Skin epidermis (tissue), 12 donors: ENCODE results near the gene UMPS.
A peak's percentile ranks its signal among the peaks of the same experiment; 100 is the strongest.
"Not testable (repeated sequence)": the region's sequence is repeated elsewhere in the genome, so short reads cannot be mapped to it uniquely, and the experiment has no call there.

ENCODE experiments used
- H3K27ac ChIP-seq, 21 experiments: fragments of 200-600 bp; sonication (generic) in 11 of 21; one replicate each; pipeline ENCODE4 v1.5.0; 2020; ENCODE audit warnings: mild to moderate bottlenecking in 3 of 21, inconsistent platforms in 2 of 21, moderate library complexity in 2 of 21
- H3K4me3 ChIP-seq, 7 experiments: fragments of 200-600 bp; sonication (generic) in 2 of 7; one replicate each; pipeline ENCODE4 v1.5.0; 2020; ENCODE audit warnings: inconsistent platforms in 2 of 7, mild to moderate bottlenecking in 2 of 7, moderate library complexity in 1 of 7

The UMPS gene

DNA sequence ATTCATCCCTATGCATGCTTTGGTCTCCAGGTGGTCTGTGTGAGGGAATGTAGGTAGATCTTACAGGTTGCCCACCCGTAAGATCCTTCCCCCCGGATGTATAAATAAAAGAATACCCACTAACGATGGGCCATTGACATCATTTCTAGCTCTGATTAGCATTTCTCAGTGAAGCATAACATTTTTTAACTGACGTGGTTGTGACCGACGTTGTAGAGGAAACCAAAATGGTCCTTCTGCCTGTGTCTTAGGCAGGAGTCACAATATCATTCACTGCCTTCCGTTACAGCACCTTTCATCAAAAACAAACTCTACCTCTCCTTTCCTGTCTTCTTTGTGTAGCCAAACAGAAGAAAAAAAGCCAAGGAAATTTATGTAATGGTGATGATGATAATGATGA is 27.3 kb upstream of the UMPS start:
- H3K27ac ChIP-seq = no peak overlapping the region
- H3K4me3 ChIP-seq = no peak overlapping the region

DNA sequence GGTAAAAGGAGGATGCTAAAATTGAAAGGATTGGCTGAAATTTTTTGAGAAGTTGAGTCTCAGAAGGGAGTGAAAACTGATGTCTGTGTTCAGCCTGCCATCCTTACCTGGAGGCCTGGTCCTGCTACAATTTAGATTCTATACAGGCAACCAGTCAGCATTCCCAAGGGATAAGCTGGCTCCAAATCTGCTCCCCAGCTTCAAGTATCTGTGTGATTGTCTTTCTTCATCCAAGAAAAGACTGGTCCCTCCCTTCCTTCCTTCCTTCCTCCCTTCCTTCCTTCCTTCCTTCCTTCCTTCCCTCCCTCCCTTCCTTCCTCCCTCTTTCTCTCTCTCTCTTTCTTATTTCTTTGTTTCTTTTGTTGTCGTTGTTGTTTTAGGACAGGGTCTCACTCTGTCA is 24.7 kb upstream of the UMPS start:
- H3K27ac ChIP-seq = no peak overlapping the region
- no peak overlapping the region for H3K4me3 ChIP-seq

DNA sequence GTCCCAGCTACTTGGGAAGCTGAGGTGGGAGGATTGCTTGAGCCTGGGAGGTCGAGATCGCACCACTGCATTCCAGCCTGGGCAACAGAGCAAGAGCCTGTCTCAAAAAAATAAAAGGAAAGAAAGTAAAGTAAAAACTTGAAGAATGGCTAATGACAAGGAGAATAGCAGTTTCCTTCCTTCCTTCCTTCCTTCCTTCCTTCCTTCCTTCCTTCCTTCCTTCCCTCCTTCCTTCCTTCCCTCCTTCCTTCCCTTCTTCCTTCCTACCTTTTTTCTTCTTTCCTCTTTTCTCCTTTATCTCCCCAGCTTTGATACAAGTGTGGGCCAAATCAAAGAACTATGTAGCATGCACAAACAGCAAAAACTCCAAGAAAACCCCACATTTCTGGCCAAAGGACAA is 23.0 kb upstream of the UMPS start:
- not testable (repeated sequence) for H3K27ac ChIP-seq, H3K4me3 ChIP-seq

DNA sequence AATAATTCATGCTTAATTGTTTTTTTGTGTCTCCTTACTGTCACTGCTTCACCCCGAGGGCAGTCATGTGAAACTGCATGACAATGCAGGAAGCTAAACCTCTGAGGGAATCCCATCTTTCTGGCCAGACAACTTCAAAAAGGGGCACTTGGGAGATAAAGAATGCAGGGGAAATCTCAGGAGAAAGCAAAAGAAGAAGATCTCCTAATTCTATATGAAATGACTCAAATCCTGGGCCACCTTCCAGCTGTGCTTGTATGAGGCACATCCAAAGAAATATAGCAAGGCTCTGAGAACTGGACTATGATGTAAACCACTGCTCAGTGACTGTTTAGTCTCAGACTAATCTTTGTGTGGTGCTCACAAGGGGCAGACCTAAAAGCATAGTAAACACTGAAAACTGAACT is 22.6 kb upstream of the UMPS start:
- H3K27ac ChIP-seq = no peak overlapping the region
- no peak overlapping the region for H3K4me3 ChIP-seq

DNA sequence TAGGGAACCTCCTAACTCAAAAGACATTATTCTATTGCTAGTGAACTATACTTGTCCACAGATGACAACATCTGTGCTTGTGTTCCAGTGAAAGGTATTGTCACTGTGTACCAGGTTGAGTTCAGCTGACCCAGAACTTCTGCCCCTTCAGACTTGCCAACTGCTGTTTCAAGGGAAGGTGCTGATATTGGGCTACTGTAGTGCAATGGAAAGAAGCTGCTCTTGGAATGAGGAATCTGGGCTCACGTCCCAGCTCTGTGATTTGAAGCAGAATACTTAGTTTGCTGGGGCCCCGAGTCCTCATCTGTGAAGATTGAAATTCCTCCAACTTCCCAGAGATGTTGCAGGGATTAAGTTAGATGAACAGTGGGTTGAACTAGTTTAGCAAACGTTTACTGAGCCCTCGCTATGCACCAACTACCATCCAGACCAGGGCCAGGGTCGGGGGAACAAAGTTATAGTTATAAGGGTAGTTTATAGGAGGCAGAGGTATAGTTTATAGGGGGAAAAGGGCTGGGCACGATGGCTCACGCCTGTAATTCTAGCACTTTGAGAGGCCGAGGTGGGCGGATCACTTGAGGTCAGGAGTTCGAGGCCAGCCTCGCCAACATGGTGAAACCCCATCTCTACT is 15.9 kb upstream of the UMPS start:
- H3K4me3 ChIP-seq = no peak overlapping the region

DNA sequence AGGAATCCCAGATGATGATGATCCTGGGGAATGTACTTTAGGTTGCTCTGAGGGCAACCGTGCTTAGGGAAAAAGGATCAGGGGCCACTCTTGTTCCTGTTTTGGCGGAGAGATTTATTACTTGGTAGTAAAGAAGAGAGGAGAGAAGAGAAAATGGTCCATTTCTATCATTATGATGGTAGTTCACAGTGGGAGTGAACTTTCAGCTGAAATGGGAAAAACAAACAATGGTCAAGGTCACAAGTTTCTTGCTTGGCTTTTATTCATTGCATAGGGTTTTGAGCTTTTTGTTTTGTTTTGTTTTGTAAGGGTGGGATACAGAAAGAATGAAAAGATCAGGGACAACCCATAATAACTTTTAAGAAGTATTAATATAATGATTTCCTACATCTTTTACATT is 7.7 kb upstream of the UMPS start:
- Histone ChIP-seq H3K4me3 (no peak overlapping the region), H3K27ac (no peak overlapping the region)

More for the DNA sequence above, 15.9 kb upstream of the UMPS start:
- no peak overlapping the region for H3K27ac ChIP-seq

DNA sequence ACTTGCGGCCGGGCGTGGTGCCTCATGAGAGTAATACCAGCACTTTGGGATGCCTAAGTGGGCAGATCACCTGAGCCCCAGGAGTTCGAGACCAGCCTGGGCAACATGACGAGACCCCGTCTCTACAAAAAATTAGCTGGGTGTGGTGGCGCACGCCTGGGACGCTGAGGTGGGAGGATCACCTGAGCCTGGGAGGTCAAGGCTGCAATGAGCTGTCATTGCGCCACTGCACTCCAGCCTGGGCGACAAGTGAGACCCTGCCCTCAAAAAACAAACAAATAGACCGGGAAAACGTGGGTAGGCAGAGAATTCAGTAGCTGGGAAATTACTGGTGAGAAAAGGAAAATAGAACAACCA is 667 bp downstream of the UMPS start:
- Histone ChIP-seq H3K27ac (peak overlapping the region in 19 of 21 experiments; percentile 22 to 88 (median 79)), H3K4me3 (peak overlapping the region; percentile 48 to 80 (median 69))

DNA sequence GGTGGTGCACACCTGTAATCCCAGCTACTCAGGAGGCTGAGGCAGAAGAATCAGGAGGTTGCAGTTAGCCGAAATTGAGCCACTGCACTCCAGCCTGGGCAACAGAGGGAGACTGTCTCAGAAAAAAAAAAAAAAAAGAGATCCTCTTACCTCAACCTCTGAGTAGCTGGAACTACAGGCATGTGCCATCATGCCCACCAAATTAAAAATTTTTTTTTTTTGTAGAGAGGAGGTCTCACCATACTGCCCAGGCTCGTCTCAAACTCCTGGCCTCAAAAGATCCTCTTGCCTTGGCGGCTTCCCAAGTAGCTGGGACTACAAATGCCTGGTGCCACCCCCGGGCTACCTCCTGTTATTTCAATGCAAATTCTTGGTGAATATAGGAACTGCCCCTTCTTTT is 1.5 kb downstream of the UMPS start:
- H3K27ac ChIP-seq = no peak overlapping the region
- H3K4me3 ChIP-seq = peak overlapping the region in 1 of 7 experiments; percentile 77

DNA sequence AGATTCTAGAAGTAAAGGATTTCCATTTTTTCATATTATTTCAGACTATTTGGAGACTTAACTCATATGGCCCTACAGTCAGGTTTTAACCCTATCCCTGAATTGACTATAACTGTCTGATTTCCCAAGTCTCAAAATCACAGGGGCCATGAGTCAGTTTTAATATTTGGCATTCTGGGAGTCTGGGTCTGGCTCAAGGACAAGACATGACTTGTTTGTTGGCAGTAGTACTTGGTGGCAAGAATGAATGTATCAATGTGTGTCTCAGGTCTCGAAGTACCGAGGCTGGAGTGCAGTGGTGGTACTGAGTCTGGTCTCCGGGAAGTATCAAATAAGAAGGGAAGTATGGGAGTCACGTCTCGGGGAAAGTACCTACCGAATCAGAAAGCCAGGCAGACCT is 10.8 kb downstream of the UMPS start:
- H3K27ac ChIP-seq = no peak overlapping the region
- no peak overlapping the region for H3K4me3 ChIP-seq

DNA sequence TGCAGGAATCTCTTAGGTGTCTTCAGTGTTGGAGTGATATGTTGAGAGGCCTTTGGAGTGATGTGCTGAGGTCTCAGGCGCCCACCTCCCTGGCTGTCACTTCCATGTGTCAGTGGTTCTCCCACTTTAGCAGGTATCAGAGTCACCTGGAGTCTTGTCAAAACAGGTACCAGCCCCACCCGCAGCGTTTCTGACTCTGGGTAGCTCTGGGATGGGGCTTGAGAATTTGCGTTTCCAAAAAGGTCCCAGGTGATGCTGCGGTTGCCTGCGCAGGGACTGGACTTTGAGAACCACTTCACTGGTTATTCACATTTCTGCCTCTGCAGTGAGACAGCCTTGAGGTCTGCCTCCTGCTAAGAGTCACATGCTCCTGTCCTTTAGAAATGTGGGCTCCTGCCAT is 15.5 kb downstream of the UMPS start:
- Histone ChIP-seq H3K27ac (peak overlapping the region in 2 of 21 experiments; percentile 21 to 24), H3K4me3 (no peak overlapping the region)

DNA sequence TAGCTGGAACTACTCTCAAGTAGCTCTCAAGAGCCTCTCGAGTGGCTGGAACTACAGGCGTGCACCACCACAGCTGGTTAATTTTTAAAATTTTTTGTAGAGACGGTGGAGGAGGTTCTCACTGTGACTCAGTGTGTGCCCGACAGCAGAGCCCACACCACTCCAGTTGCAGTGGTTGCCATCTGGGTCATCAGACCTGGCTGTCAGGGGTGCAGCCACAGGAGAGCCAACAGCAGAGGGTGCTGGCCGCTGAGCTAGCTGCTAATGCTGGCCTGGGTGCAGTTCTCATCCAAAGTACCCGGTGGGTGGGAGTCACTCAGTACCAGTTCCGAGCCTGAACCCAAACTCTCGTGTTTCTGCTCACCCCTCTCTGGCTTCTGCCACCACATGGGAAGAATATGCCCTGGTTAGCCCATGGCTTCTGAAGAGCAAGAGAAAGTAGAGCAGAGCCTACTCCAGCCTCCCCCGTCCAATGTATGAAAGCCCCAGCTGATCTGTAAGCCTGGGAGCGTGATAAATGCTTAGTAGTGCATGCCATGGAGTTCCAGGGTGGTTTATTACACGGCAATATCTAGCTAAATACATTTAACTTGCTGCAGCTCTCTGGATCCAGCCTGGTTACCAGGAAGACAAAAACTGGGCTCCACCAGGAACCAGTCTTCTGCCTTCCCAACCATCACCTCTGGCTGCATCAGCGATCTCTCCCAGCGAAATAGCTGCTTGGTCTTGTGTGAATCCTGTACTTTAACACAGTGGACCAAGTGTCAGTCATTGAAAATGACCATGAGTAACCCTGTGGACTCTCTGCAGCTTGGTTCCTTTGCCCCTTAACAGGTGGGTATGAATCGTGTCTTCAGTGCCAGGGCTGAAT is 17.1 kb downstream of the UMPS start:
- Histone ChIP-seq H3K27ac (peak overlapping the region in 1 of 21 experiments; percentile 6), H3K4me3 (no peak overlapping the region)

DNA sequence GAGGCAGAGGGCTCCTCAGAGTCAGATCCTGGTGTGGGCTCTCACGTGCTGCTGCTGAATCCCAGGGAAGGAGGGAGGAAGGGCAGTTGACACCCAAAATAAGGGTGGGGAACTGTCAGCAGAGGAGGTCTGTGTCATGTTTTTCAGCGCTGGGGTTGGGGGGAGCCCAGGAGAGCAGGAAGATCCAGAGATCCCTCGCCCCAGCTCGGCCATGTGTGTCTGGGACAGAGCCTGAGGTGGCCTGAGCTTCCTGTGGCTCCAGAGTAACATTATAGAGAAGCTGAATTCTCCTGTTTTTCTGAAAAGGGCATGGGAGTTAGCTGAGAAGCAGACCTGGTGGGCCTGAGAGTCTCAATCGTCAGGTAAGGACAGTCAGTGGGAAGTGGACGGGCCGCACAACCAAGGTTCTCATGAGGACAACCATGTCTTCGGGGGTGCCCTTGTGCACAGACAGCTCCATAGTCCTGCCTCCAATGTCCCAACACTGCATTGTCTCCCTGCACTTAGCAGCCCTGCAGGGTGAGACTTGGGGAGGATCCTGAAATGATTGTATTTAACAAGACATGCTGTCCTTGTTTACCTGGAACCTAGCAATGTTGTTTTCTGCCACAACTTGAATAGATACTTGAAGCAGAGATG is 18.4 kb downstream of the UMPS start:
- H3K4me3 ChIP-seq = no peak overlapping the region
- peak overlapping the region in 2 of 21 experiments; percentile 33 to 43 for H3K27ac ChIP-seq

DNA sequence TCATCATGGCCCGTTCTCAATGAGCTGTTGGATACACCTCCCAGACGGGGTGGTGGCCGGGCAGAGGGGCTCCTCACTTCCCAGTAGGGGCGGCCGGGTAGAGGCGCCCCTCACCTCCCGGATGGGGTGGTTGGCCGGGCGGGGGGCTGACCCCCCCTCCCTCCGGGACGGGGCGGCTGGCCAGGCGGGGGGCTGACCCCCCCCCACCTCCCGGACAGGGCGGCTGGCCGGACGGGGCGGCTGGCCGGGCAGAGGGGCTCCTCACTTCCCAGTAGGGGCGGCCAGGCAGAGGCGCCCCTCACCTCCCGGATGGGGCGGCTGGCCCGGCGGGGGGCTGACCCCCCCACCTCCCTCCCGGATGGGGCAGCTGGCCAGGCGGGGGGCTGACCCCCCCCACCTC is 19.6 kb downstream of the UMPS start:
- H3K4me3 ChIP-seq = peak overlapping the region in 3 of 7 experiments; percentile 7 to 19 (median 12)
- peak overlapping the region in 5 of 21 experiments; percentile 16 to 80 (median 62) for H3K27ac ChIP-seq

DNA sequence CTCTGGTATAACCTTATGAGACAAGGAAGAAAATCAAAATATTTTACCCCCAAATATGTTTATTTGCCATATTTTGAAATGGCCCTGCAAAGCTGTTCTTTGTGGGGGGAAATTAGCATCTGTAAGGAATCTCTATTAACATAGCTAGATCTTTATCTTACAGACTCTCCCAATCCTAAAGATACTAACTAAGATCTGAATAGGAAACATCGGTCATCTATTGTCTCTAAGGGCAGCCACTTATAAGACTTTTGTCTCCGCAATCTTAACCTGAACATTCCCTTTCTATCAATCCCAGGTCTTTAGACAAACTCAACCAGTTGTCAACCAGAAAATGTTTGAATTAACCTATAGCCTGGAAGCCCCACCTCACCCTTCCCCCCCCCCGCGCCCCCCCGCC is 21.2 kb downstream of the UMPS start:
- no peak overlapping the region for H3K4me3 ChIP-seq

DNA sequence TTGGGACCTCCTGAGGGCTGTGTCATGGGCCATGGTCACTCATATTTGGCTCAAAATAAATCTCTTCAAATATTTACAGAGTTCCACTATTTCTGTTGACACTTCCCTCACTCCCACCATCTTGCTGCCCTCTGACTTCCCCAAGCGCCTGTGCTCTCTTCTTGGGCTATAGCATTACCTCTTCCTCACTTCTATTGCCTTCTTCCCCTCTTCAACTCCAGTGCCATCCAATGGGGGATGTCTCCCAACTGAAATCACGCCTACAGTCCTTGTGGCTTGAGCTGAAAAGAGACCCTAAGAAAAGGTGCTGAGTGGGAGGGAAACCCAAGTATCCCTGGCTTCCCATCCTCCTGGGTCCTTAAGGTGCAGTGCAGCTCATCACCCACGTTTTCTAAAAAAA is 21.8 kb downstream of the UMPS start:
- Histone ChIP-seq H3K27ac (no peak overlapping the region), H3K4me3 (no peak overlapping the region)

More for the DNA sequence above, 21.2 kb downstream of the UMPS start:
- no peak overlapping the region for H3K27ac ChIP-seq

DNA sequence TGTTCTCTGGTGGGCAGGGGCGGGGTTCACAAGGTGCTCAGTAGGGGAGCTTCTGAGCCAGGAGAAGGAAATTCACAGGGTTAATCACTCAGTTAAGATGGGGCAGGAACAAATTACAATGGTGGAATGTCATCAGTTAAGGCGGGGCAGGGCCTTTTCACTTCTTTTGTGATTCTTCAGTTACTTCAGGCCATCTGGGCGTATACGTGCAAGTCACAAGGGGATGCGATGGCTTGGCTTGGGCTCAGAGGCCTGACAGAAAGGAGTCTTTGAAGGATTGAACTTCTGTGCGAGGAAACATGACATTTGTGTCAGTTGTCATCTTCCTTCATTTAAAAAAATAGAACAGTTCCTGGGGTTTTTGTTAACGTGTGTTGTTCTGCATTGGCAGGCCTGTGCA is 27.7 kb downstream of the UMPS start:
- H3K27ac ChIP-seq, H3K4me3 ChIP-seq: not testable (repeated sequence)

DNA sequence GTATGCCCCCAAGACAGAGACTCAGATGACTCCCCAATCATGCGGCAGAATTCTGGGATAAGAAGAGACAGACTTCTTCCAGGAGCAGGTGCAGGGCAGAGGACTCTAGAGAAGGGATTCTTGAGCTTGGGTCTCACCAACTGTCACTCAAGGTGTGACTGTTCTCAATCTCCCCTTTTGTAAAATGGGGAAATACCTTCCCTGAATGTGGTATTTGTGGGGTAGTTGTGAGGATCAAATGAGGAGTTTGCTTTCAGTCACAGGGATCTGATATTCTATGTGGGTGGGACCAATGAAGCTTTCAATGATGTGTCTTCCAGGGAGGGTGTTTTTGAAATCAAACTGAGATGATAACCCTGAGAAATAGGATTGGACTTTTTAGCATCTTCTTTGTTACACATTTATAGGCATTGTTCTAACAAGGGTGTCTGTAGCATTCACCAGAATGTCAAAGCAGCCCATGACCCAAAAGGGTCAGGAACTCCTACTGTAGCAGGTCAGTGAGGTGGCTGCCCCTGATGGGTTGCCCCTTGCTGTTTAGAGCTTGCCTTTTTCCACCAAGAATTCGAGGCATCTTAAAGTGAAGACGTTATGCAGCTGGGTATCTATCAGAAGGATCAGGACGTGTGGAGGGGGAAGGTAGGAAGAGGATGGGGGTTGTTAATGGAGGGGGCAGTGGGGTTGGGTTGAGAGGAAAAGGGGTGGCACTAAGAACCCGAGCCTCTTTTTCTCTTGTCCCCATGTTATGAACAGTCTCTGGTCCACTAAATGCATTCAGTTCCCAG is 28.8 kb downstream of the UMPS start:
- H3K4me3 ChIP-seq = no peak overlapping the region
- H3K27ac ChIP-seq = no peak overlapping the region

DNA sequence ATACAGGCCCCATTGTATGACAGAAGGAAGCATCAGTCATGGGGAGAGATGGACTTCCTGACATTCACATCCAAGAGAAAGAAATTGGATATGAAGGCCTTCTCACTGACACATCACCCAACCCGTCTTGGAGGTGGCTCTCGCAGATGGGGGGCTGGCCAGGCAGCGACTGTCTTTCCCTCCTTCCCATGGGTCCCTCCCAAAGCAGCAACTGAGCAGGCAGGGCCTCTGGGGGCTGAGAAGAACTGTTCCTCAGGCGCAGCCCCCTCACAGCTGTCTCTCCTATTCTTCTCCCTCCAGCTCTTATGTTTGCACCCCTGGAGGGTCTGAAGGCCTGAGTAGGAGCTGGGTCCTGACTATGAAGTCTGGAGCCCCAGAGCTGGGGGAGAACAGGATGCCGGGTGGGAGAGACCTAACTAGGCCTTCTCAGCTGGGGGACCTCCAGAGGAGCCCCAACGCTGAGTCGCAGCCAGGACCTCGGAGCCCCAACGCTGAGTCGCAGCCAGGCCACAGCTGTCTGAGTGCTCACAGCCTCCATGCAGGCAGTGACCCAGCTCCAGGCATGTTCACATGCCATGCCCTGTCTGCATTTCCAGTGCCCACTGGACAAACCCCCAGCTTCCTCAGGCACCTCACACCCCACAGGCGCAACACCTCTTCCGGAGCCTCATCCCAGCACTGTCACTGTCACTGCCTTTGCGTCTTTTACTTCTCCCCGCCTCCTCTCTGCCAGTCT is 29.6 kb downstream of the UMPS start:
- Histone ChIP-seq H3K4me3 (no peak overlapping the region), H3K27ac (no peak overlapping the region)

DNA sequence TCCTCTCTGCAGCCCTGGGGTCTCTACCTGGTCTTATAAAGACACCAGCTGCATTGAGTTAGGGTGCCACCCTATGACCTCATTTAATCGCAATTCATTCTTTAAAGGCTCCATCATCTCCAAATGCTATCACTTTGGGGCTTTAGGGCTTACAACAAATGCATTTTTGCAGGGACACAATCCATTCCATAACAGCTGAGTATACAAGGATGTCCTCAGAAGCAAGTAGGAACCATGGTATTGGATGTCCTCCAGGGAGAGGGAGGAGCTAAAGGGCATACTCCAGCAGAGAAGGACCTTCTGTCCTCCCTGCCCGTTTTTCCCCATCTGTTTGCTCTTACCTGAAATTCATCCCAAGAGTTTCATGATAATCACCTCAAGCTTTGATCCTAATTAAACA is 30.3 kb downstream of the UMPS start:
- no peak overlapping the region for H3K4me3 ChIP-seq
- peak overlapping the region in 2 of 21 experiments; percentile 2 to 33 for H3K27ac ChIP-seq
